H1 (cell line): ENCODE data around the gene STRN. TPM values are rescaled to one million over a fixed set of nuclear protein-coding genes. Genes with fewer than 3 reads are reported as not detected.
A peak's percentile ranks its signal among the peaks of the same experiment; 100 is the strongest.

ENCODE experiments used
- CTCF ChIA-PET: fragments of 300-600 bp; sonication (Branson Sonifier 250); formaldehyde crosslinking; loops from one replicate; lab custom pipeline; 2021; ENCODE audit not compliant: partially characterized antibody; lab: Charles Lee
- POLR2A ChIA-PET: fragments of 300-600 bp; sonication (Branson Sonifier 250); formaldehyde crosslinking; loops from one replicate; lab custom pipeline; 2021; ENCODE audit warnings: inconsistent platforms; ENCODE audit not compliant: partially characterized antibody; lab: Charles Lee
- DNase-seq, 2 experiments: peaks; one replicate each; pipeline versions ENCODE4 v3.0.0 to v3.0.0-alpha.2; 2010 to 2022; ENCODE audit warnings: low spot score in 2 of 2, low read depth in 1 of 2, mixed read lengths in 1 of 2
- FAIRE-seq: peaks from 2 replicates; lab custom pipeline; 2011; peaks lifted over from hg19 to GRCh38; lab: Jason Lieb, UNC
- H2AFZ ChIP-seq: 2 replicates; pipeline ENCODE4 v1.8.1; 2012; ENCODE audit warnings: low read length, inconsistent platforms
- H2AK5ac ChIP-seq: 2 replicates; pipeline ENCODE4 v1.6.1; 2013; ENCODE audit warnings: low read depth, low read length
- H2BK120ac ChIP-seq: replicated peaks from 2 replicates; pipeline ENCODE3; 2013; ENCODE audit warnings: low read depth, low read length, inconsistent platforms
- H2BK12ac ChIP-seq: 2 replicates; pipeline ENCODE4 v1.6.1; 2013; ENCODE audit warnings: low read depth, low read length
- H2BK15ac ChIP-seq: 2 replicates; pipeline ENCODE4 v1.6.1; 2013; ENCODE audit warnings: low read length
- H2BK20ac ChIP-seq: 2 replicates; pipeline ENCODE4 v1.6.1; 2013; ENCODE audit warnings: low read length
- H2BK5ac ChIP-seq: 2 replicates; pipeline ENCODE4 v1.6.1; 2013; ENCODE audit warnings: low read depth, low read length
- H3K14ac ChIP-seq: 2 replicates; pipeline ENCODE4 v1.6.1; 2013; ENCODE audit warnings: inconsistent platforms; ENCODE audit not compliant: insufficient read length
- H3K18ac ChIP-seq: 2 replicates; pipeline ENCODE4 v1.6.1; 2013; ENCODE audit warnings: low read length; ENCODE audit errors: extremely low read depth
- H3K23ac ChIP-seq: 2 replicates; pipeline ENCODE4 v1.6.1; 2013; ENCODE audit warnings: inconsistent platforms; ENCODE audit not compliant: insufficient read length
- H3K23me2 ChIP-seq: 2 replicates; pipeline ENCODE4 v1.6.1; 2013; ENCODE audit warnings: low read depth, low read length
- H3K27ac ChIP-seq: 2 replicates; pipeline ENCODE4 v1.6.1; 2011; ENCODE audit warnings: low read depth, low read length, inconsistent platforms
- H3K27me3 ChIP-seq, 4 experiments: replicated peaks in 1 of 4; 1 replicate in 1 of 4; 2 replicates in 3 of 4; pipeline versions ENCODE4 v1.6.1 to v1.8.1; 2011 to 2013; ENCODE audit warnings: low read length in 3 of 4, mild to moderate bottlenecking in 3 of 4, inconsistent platforms in 2 of 4, mixed read lengths in 2 of 4, moderate library complexity in 1 of 4; ENCODE audit not compliant: control insufficient read depth in 3 of 4, insufficient read depth in 3 of 4; ENCODE audit errors: extremely low read depth in 1 of 4
- H3K36me3 ChIP-seq, 4 experiments: 2 replicates each; pipeline versions ENCODE4 v1.6.1 to v1.8.1; 2011 to 2013; ENCODE audit warnings: mild to moderate bottlenecking in 4 of 4, low read length in 3 of 4, moderate library complexity in 2 of 4, control low read depth in 1 of 4, inconsistent platforms in 1 of 4; ENCODE audit not compliant: insufficient read depth in 4 of 4, control insufficient read depth in 2 of 4
- H3K4ac ChIP-seq: replicated peaks from 2 replicates; pipeline ENCODE3; 2013; ENCODE audit warnings: low read length, low read depth, mixed read lengths, inconsistent platforms; ENCODE audit not compliant: insufficient read length
- H3K4me1 ChIP-seq, 4 experiments: replicated peaks in 1 of 4; 1 replicate in 1 of 4; 2 replicates in 3 of 4; pipeline versions ENCODE4 v1.6.1 to v1.8.1; 2011 to 2013; ENCODE audit warnings: low read length in 3 of 4, inconsistent platforms in 2 of 4, mixed read lengths in 1 of 4; ENCODE audit not compliant: insufficient read depth in 4 of 4, control insufficient read depth in 3 of 4
- H3K4me2 ChIP-seq, 2 experiments: 2 replicates each; pipeline versions ENCODE4 v1.6.1 to v1.8.1; 2011 to 2013; ENCODE audit warnings: low read depth in 2 of 2, low read length in 2 of 2, control low read depth in 1 of 2, inconsistent platforms in 1 of 2, mild to moderate bottlenecking in 1 of 2; ENCODE audit not compliant: insufficient read depth in 1 of 2
- H3K4me3 ChIP-seq, 4 experiments: fragments of 200-600, 300-600 bp in 1 of 4; sonication (generic), shearing (Covaris generic), sonication (Bioruptor Twin) in 1 of 4; 2 replicates each; pipeline versions ENCODE4 v1.5.1 to v1.8.1; 2011 to 2016; ENCODE audit warnings: low read length in 4 of 4, low read depth in 3 of 4, control low read depth in 2 of 4, inconsistent platforms in 2 of 4, mild to moderate bottlenecking in 2 of 4, mixed read lengths in 1 of 4, moderate library complexity in 1 of 4; ENCODE audit not compliant: insufficient read depth in 2 of 4; ENCODE audit errors: extremely low read depth in 1 of 4
- H3K56ac ChIP-seq: replicated peaks from 2 replicates; pipeline ENCODE3; 2013; ENCODE audit warnings: low read depth, mild to moderate bottlenecking, mixed read lengths, low read length, inconsistent platforms; ENCODE audit not compliant: insufficient read length
- H3K79me1 ChIP-seq: 2 replicates; pipeline ENCODE4 v1.6.1; 2013; ENCODE audit warnings: low read depth, low read length, control low read depth
- H3K79me2 ChIP-seq, 2 experiments: 2 replicates each; pipeline versions ENCODE4 v1.6.1 to v1.8.1; 2012 to 2013; ENCODE audit warnings: low read length in 2 of 2, mild to moderate bottlenecking in 2 of 2, inconsistent platforms in 1 of 2; ENCODE audit not compliant: insufficient read depth in 2 of 2, control insufficient read depth in 1 of 2
- H3K9ac ChIP-seq, 4 experiments: replicated peaks in 1 of 4; 1 replicate in 1 of 4; 2 replicates in 3 of 4; pipeline versions ENCODE4 v1.6.1 to v1.8.1; 2011 to 2013; ENCODE audit warnings: low read depth in 3 of 4, low read length in 3 of 4, control low read depth in 2 of 4, mild to moderate bottlenecking in 2 of 4, moderate library complexity in 2 of 4, inconsistent platforms in 1 of 4; ENCODE audit errors: extremely low read depth in 1 of 4
- H3K9me3 ChIP-seq, 2 experiments: 2 replicates each; pipeline versions ENCODE4 v1.6.1 to v1.8.1; 2012 to 2013; ENCODE audit warnings: mild to moderate bottlenecking in 2 of 2, moderate library complexity in 2 of 2, control low read depth in 1 of 2, inconsistent platforms in 1 of 2, low read depth in 1 of 2, low read length in 1 of 2, mixed read lengths in 1 of 2; ENCODE audit not compliant: insufficient read depth in 2 of 2
- H4K20me1 ChIP-seq, 2 experiments: replicated peaks in 1 of 2; 2 replicates each; pipeline versions ENCODE3 to v1.8.1; 2011 to 2013; ENCODE audit warnings: inconsistent platforms in 2 of 2, low read length in 2 of 2, mild to moderate bottlenecking in 1 of 2; ENCODE audit not compliant: insufficient read depth in 2 of 2, control insufficient read depth in 1 of 2
- H4K5ac ChIP-seq: 2 replicates; pipeline ENCODE4 v1.6.1; 2013; ENCODE audit warnings: low read length, low read depth, mixed read lengths, inconsistent platforms; ENCODE audit not compliant: insufficient read length
- H4K8ac ChIP-seq: 2 replicates; pipeline ENCODE4 v1.8.0; 2013; ENCODE audit warnings: mild to moderate bottlenecking, moderate library complexity, low read length, inconsistent platforms; ENCODE audit not compliant: insufficient read depth; ENCODE audit errors: extremely low read depth
- H4K91ac ChIP-seq: replicated peaks from 2 replicates; pipeline ENCODE3; 2013; ENCODE audit warnings: low read length, mixed read lengths, inconsistent platforms; ENCODE audit not compliant: insufficient read length
- HDAC2 ChIP-seq, 2 experiments: fragments of 300-600 bp in 1 of 2; sonication (generic) in 1 of 2; IDR thresholded peaks; 2 replicates each; pipeline ENCODE4 v1.6.1; 2011 to 2012; ENCODE audit warnings: low read depth in 2 of 2, low read length in 2 of 2, mild to moderate bottlenecking in 2 of 2, moderate library complexity in 2 of 2, borderline replicate concordance in 1 of 2, inconsistent platforms in 1 of 2
- KDM1A ChIP-seq: fragments of 200-600, 300-600 bp; sonication (generic); IDR thresholded peaks from 2 replicates; pipeline ENCODE4 v1.7.1; 2016; ENCODE audit warnings: mild to moderate bottlenecking, low read length, borderline replicate concordance
- TAF7 ChIP-seq: optimal IDR thresholded peaks from 2 replicates; pipeline ENCODE3; 2011; ENCODE audit warnings: low read depth, mild to moderate bottlenecking, inconsistent platforms, low read length, moderate library complexity, borderline replicate concordance
- YY1 ChIP-seq: IDR thresholded peaks from 2 replicates; pipeline ENCODE4 v1.6.1; 2011; ENCODE audit warnings: low read depth, mild to moderate bottlenecking, low read length
- WGBS, 2 experiments: shearing (Covaris generic) in 1 of 2; methylation state at CpG; one replicate each; pipeline versions ENCODE4 v1.1.6 to v1.1.7; 2013 to 2015; ENCODE audit warnings: low lambda C conversion rate in 2 of 2, mixed read lengths in 2 of 2, inconsistent platforms in 1 of 2, low coverage in 1 of 2, missing lambda C conversion rate in 1 of 2; ENCODE audit not compliant: insufficient replicate concordance in 2 of 2, insufficient coverage in 1 of 2, insufficient read length in 1 of 2; ENCODE audit errors: extremely low coverage in 1 of 2, missing lambda C conversion rate in 1 of 2; 5-methylcytosine and 5-hydroxymethylcytosine counted together
- polyA plus RNA-seq, 7 experiments: library from polyadenylated mRNA; depleted of rRNA in 3 of 7; stranded (reverse) in 5 of 7; unstranded in 2 of 7; fragments of >200 nt in 5 of 7; fragments of 200-250 nt in 2 of 7; gene quantifications; 1 replicate in 5 of 7; 2 replicates in 1 of 7; 4 replicates in 1 of 7; pipeline versions ENCODE4 v1.2.1 to v1.2.3, GENCODE V29; 2011 to 2013; ENCODE audit warnings: missing spikeins in 2 of 7, mixed read lengths in 2 of 7
- total RNA-seq: library from RNA; stranded (reverse); fragmentation: NEBNext Ultra II Directional; extraction: Animal tissue kit (Norgen Biotek cat#: 25700); gene quantifications from 2 replicates; pipeline ENCODE4 v1.2.1, GENCODE V29; 2021

STRN gene
- total and polyA plus RNA-seq, 2 of the 8 experiments (the other 6 are each of a cell fraction or from before 2014, with no cell fraction given): 8.3 to 47.0 TPM

DNA sequence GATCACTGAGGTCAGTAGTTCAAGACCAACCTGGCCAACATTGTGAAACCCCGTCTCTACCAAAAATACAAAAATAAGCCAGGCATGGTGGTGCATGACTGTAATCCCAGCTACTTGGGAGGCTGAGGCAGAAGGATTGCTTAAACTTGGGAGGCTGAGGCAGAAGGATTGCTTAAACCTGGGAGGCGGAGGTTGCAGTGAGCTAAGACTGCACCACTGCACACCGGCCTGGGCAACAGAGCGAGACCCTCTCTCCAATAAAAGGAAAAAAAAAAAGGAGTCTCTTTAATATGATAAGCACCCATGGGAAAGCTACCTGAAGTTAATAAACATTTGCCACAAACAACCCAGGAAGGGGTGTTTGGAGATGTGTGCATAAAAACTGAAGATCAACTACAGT, 2.6 kb downstream of the STRN start:
- peaks cover 7 to 19% (median 15%) of the 10 kb centered on the region in 4 experiments for H3K4me1 ChIP-seq
- POLR2A ChIA-PET: interaction anchor here (1.4 to 2.2 kb wide), 2 partner anchors 10 to 13 kb away, joined by 4 to 9 read pairs; no protein-coding TSS in a partner anchor

More for the DNA sequence above, 2.6 kb downstream of the STRN start:
- Histone ChIP-seq H3K4me2 (peak overlapping the region in 1 of 2 experiments; percentile 82; a peak in 1 of 4 replicates), H2AFZ (no peak overlapping the region), H3K4me3 (peak overlapping the region in 1 of 4 experiments; percentile 95; a peak in 1 of 8 replicates), H3K9me3 (no peaks in the 10 kb centered on the region), H4K5ac (no peak overlapping the region), H3K23me2 (peaks cover 11% of the 10 kb centered on the region), H3K18ac (no peak overlapping the region; the same call in 1 of the 2 replicates), H3K14ac (no peak overlapping the region), H2BK5ac (peak overlapping the region; percentile 57; the same call in 1 of the 2 replicates), H3K27me3 (no peaks in the 10 kb centered on the region), H2BK12ac (no peak overlapping the region), H4K20me1 (no peaks in the 10 kb centered on the region), H2BK120ac (no peak overlapping the region), H4K91ac (no peak overlapping the region), H3K79me2 (peaks cover 0 to 59% of the 10 kb centered on the region in 2 experiments; a peak in 3 of 4 replicates), H3K79me1 (no peaks in the 10 kb centered on the region), H3K27ac (no peak overlapping the region), H3K36me3 (no peaks in the 10 kb centered on the region; a peak in 1 of 8 replicates), H2AK5ac (no peak overlapping the region), H3K4ac (no peak overlapping the region), H2BK15ac (no peak overlapping the region), H2BK20ac (no peak overlapping the region), H3K9ac (no peak overlapping the region), H3K23ac (no peak overlapping the region), H3K56ac (no peak overlapping the region), H4K8ac (no peak overlapping the region)
- CTCF ChIA-PET: no interaction called here
- DNase-seq (no peak), FAIRE-seq (no peak)
- 82% methylated on average over 4 of the region's 4 CpGs; no CpG with 5 or more reads in 1 of the 2 experiments for WGBS, 2 experiments
- peak; percentile 70; the same call in 1 of the 2 replicates for TF ChIP-seq KDM1A
- no peak for TF ChIP-seq YY1
- TF ChIP-seq TAF7: no peak
- TF ChIP-seq HDAC2 (IDR thresholded peaks at IDR 0.05; ENCODE audit: borderline replicate concordance in 1 of 2, low read depth in 2 of 2, low read length in 2 of 2): peak in 1 of 2 experiments; percentile 41; a peak in 1 of 4 replicates
